Chondrocyte (in vitro differentiated cells): ENCODE results near the gene FFAR1. TPM values are rescaled to one million over a fixed set of nuclear protein-coding genes. Genes with fewer than 3 reads are reported as not detected.
"Not testable (repeated sequence)": the region's sequence is repeated elsewhere in the genome, so short reads cannot be mapped to it uniquely, and the experiment has no call there.

ENCODE experiments used
- DNase-seq: peaks from one replicate; pipeline ENCODE4 v3.0.0; 2021; ENCODE audit warnings: mixed read lengths, low spot score
- H3K27ac Mint-ChIP-seq: one replicate; pipeline ENCODE4 v1.8.0; 2021; ENCODE audit warnings: mild to moderate bottlenecking, moderate library complexity, mixed read lengths; ENCODE audit not compliant: unreplicated experiment
- H3K27me3 Mint-ChIP-seq: 2 replicates; pipeline ENCODE4 v1.8.0; 2021; ENCODE audit warnings: low read depth, mixed read lengths
- H3K36me3 Mint-ChIP-seq: 2 replicates; pipeline ENCODE4 v1.8.0; 2021; ENCODE audit warnings: low read depth, mixed read lengths
- H3K4me1 Mint-ChIP-seq: 2 replicates; pipeline ENCODE4 v1.8.0; 2021; ENCODE audit warnings: low read depth, mild to moderate bottlenecking, mixed read lengths
- H3K4me3 Mint-ChIP-seq: one replicate; pipeline ENCODE4 v1.8.0; 2021; ENCODE audit warnings: mild to moderate bottlenecking, moderate library complexity, mixed read lengths; ENCODE audit not compliant: unreplicated experiment
- H3K9me3 Mint-ChIP-seq: 2 replicates; pipeline ENCODE4 v1.8.0; 2021; ENCODE audit warnings: low read depth, mixed read lengths
- CTCF ChIP-seq: fragments of 200-600 bp; sonication (generic); IDR thresholded peaks from 2 replicates; pipeline ENCODE4 v1.5.0; 2021; ENCODE audit warnings: antibody characterized with exemption, mild to moderate bottlenecking, moderate library complexity
- total RNA-seq: library from RNA; stranded (reverse); gene quantifications from 3 replicates; pipeline ENCODE4 v1.2.1, GENCODE V29; 2021

Gene FFAR1
- total RNA-seq, 1 donor from 2014 or later, result not detected

- Mint-ChIP-seq H3K27ac (no peak overlapping the region), H3K27me3 (peaks cover 22% of the 10 kb centered on the region), H3K9me3 (peaks cover 6% of the 10 kb centered on the region), H3K4me1 (no peaks in the 10 kb centered on the region), H3K36me3 (no peaks in the 10 kb centered on the region), H3K4me3 (no peak overlapping the region)
- no peak for DNase-seq
- TF ChIP-seq CTCF, result no peak
These were observed 28.0 kb downstream of the FFAR1 start for GRCh38 chr19:35375505-35376307.

- H3K27ac Mint-ChIP-seq, result no peak overlapping the region
- no peaks in the 10 kb centered on the region for H3K4me1 Mint-ChIP-seq
- peaks cover 31% of the 10 kb centered on the region for H3K27me3 Mint-ChIP-seq
- no peak overlapping the region for H3K4me3 Mint-ChIP-seq
- no peaks in the 10 kb centered on the region for H3K36me3 Mint-ChIP-seq
- no peak for TF ChIP-seq CTCF
- peaks cover 6% of the 10 kb centered on the region for H3K9me3 Mint-ChIP-seq
- DNase-seq, result no peak
These were observed 30.0 kb downstream of the FFAR1 start for GRCh38 chr19:35377656-35378055.

GRCh38 chr19:35378356-35378755, 30.7 kb downstream of the FFAR1 start:
- TF ChIP-seq CTCF, result no peak
- Mint-ChIP-seq H3K36me3 (no peaks in the 10 kb centered on the region), H3K9me3 (peaks cover 6% of the 10 kb centered on the region), H3K27ac (no peak overlapping the region), H3K4me1 (no peaks in the 10 kb centered on the region), H3K4me3 (no peak overlapping the region), H3K27me3 (peaks cover 30% of the 10 kb centered on the region)
- no peak for DNase-seq

GRCh38 chr19:35379545-35379944, 31.8 kb downstream of the FFAR1 start:
- H3K27ac Mint-ChIP-seq, H3K9me3 Mint-ChIP-seq, DNase-seq, H3K4me1 Mint-ChIP-seq, H3K36me3 Mint-ChIP-seq, H3K4me3 Mint-ChIP-seq: not testable (repeated sequence)
- peaks cover 23% of the 10 kb centered on the region for H3K27me3 Mint-ChIP-seq

GRCh38 chr19:35379992-35380391, 32.3 kb downstream of the FFAR1 start:
- H3K27ac Mint-ChIP-seq, result no peak overlapping the region
- TF ChIP-seq CTCF, result no peak
- peaks cover 23% of the 10 kb centered on the region for H3K27me3 Mint-ChIP-seq
- peaks cover 6% of the 10 kb centered on the region for H3K9me3 Mint-ChIP-seq
- no peaks in the 10 kb centered on the region for H3K36me3 Mint-ChIP-seq
- DNase-seq, result no peak
- no peak overlapping the region for H3K4me3 Mint-ChIP-seq
- H3K4me1 Mint-ChIP-seq, result no peaks in the 10 kb centered on the region
